ENCODE measurements around the gene CHCHD3.

DNA sequence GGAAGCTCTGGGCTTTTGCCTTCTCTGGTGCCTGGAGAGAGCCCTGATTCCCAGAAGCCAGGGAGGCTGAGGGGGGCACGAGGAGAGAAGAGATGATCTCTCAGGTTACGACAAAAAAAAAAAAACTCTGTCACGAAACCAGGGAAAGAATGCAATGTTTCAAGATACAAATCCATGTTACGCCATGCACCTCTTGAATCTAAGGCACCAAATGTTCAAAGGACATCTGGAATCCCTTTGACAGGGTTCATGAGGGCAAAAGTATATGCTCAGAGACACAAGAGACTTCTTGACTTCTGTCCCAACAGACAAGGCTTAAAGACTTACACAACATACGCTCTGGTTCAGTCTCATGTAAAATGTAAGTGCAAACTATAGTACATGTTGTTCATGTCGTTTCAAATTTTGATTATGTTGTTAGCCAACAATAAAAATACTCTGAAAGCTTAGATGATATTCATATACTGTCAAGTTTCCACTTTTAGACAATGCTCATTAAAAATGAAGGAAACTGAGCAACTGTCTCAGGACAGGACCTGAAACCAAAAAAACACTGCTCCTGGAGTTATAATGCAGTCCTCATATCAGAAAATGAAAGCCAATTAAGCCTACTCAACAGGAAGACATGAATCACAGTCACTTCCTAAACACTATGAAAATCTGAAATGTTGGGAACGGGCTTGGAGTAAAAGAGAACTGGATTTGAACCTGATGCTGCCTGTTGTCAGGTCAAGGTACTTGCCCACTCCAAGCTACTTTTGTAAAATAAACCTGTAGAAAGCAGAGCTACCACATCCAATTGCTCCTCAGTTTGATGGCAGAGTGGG is 72.3 kb downstream of the CHCHD3 start:
- TF ChIP-seq, protein P1, sequence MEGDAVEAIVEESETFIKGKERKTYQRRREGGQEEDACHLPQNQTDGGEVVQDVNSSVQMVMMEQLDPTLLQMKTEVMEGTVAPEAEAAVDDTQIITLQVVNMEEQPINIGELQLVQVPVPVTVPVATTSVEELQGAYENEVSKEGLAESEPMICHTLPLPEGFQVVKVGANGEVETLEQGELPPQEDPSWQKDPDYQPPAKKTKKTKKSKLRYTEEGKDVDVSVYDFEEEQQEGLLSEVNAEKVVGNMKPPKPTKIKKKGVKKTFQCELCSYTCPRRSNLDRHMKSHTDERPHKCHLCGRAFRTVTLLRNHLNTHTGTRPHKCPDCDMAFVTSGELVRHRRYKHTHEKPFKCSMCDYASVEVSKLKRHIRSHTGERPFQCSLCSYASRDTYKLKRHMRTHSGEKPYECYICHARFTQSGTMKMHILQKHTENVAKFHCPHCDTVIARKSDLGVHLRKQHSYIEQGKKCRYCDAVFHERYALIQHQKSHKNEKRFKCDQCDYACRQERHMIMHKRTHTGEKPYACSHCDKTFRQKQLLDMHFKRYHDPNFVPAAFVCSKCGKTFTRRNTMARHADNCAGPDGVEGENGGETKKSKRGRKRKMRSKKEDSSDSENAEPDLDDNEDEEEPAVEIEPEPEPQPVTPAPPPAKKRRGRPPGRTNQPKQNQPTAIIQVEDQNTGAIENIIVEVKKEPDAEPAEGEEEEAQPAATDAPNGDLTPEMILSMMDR (conservative IDR thresholded peaks at IDR 0.05; ENCODE audit: low read length): no peak
- no peak for TF ChIP-seq EZH2phosphoT487 (IDR thresholded peaks at IDR 0.05; ENCODE audit: borderline replicate concordance)
